ENCODE results near the gene PPARD. TPM values are rescaled to one million over a fixed set of nuclear protein-coding genes. Genes with fewer than 3 reads are reported as not detected.
"Not testable (repeated sequence)": the region's sequence is repeated elsewhere in the genome, so short reads cannot be mapped to it uniquely, and the experiment has no call there.

Gene PPARD
- total RNA-seq, 1 experiment from 2014 or later, result 24.7 TPM

DNA sequence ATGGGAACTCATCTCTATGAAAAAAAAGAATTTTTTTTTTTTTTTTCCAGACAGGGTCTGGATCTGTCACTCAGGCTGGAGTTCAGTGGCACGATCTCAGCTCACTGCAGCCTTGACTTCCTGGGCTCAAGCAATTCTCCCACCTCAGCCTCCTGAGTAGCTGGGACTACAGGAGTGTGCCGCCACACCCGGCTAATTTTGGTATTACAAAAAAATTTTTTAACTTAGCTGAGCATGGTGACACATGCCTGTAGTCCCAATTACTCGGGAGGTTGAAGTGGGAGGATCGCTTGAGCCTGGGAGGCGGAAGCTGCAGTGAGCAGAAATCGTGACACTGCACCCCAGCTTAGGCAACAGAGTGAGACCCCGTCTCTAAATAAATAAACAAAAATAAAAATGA lies 37.2 kb upstream of the PPARD start:
- no peak overlapping the region for H3K4me3 ChIP-seq
- no TSS peak for BruUV-seq (replicated peaks)
- no peaks in the 10 kb centered on the region for H3K27me3 ChIP-seq (ENCODE audit: insufficient read depth, low read depth)
- no peak overlapping the region for H3K4me2 ChIP-seq
- no peaks in the 10 kb centered on the region for H3K79me2 ChIP-seq (ENCODE audit: low read depth)
- no peaks in the 10 kb centered on the region for H3K36me3 ChIP-seq (ENCODE audit: low read depth)
- H3K27ac ChIP-seq, result no peak overlapping the region
- intact Hi-C loops (cut with micrococcal nuclease; ENCODE audit: unreplicated experiment), result no loop called here
- CTCF ChIA-PET, result interaction anchor here (0.6 kb wide), 1 partner anchor 151 kb away, joined by 3 read pairs; no protein-coding TSS in a partner anchor
- DNase-seq, result no peak
- TF ChIP-seq, protein P1, sequence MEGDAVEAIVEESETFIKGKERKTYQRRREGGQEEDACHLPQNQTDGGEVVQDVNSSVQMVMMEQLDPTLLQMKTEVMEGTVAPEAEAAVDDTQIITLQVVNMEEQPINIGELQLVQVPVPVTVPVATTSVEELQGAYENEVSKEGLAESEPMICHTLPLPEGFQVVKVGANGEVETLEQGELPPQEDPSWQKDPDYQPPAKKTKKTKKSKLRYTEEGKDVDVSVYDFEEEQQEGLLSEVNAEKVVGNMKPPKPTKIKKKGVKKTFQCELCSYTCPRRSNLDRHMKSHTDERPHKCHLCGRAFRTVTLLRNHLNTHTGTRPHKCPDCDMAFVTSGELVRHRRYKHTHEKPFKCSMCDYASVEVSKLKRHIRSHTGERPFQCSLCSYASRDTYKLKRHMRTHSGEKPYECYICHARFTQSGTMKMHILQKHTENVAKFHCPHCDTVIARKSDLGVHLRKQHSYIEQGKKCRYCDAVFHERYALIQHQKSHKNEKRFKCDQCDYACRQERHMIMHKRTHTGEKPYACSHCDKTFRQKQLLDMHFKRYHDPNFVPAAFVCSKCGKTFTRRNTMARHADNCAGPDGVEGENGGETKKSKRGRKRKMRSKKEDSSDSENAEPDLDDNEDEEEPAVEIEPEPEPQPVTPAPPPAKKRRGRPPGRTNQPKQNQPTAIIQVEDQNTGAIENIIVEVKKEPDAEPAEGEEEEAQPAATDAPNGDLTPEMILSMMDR (conservative IDR thresholded peaks at IDR 0.05), result no peak
- no peak for TF ChIP-seq EZH2 (IDR thresholded peaks at IDR 0.05; ENCODE audit: low read depth)
- H3K9me2 ChIP-seq (ENCODE audit: insufficient read depth), result no peaks in the 10 kb centered on the region
- H3K9me3 ChIP-seq (ENCODE audit: insufficient read depth, low read depth), result no peaks in the 10 kb centered on the region
- H4K20me1 ChIP-seq (ENCODE audit: insufficient read depth), result no peaks in the 10 kb centered on the region
- POLR2A ChIA-PET (ENCODE audit: unreplicated experiment), result no interaction called here
- H2AFZ ChIP-seq, result no peak overlapping the region
- H3F3A ChIP-seq (ENCODE audit: insufficient read depth, low read depth), result peaks cover 11% of the 10 kb centered on the region; the same call in 1 of the 2 replicates
- H3K4me1 ChIP-seq (replicated peaks; ENCODE audit: insufficient read depth), result peaks cover 25% of the 10 kb centered on the region

DNA sequence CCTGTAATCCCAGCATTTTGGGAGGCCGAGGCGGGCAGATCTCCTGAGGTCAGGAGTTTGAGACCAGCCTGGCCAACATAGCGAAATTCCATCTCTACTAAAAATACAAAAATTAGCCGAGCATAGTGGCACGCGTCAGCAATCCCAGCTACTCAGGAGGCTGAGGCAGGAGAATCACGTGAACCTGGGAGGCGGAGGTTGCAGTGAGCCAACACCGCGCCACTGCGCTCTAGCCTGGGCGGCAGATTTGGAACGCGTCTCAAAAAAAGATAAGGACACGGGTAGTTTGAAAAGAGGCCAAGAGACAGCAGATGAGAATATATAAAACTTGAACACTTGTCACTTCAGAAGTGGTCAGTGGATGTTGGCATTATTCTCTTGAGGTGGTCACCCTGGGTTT lies 35.2 kb upstream of the PPARD start:
- H3K9me2 ChIP-seq (ENCODE audit: insufficient read depth); BruUV-seq (replicated peaks); H3F3A ChIP-seq (ENCODE audit: insufficient read depth, low read depth); DNase-seq; H3K4me3 ChIP-seq; H3K27ac ChIP-seq; H3K4me2 ChIP-seq; intact Hi-C loops (cut with micrococcal nuclease; ENCODE audit: unreplicated experiment); H4K20me1 ChIP-seq (ENCODE audit: insufficient read depth); CTCF ChIA-PET; H3K79me2 ChIP-seq (ENCODE audit: low read depth); POLR2A ChIA-PET (ENCODE audit: unreplicated experiment); H3K27me3 ChIP-seq (ENCODE audit: insufficient read depth, low read depth); H3K36me3 ChIP-seq (ENCODE audit: low read depth); H2AFZ ChIP-seq; H3K9me3 ChIP-seq (ENCODE audit: insufficient read depth, low read depth): not testable (repeated sequence)
- peaks cover 23% of the 10 kb centered on the region for H3K4me1 ChIP-seq (replicated peaks; ENCODE audit: insufficient read depth)

- H3F3A ChIP-seq (ENCODE audit: insufficient read depth, low read depth); intact Hi-C loops (cut with micrococcal nuclease; ENCODE audit: unreplicated experiment); BruUV-seq (replicated peaks); H3K9me3 ChIP-seq (ENCODE audit: insufficient read depth, low read depth); H3K79me2 ChIP-seq (ENCODE audit: low read depth); H3K4me1 ChIP-seq (replicated peaks; ENCODE audit: insufficient read depth); CTCF ChIA-PET; H4K20me1 ChIP-seq (ENCODE audit: insufficient read depth); H3K27ac ChIP-seq; H3K36me3 ChIP-seq (ENCODE audit: low read depth); DNase-seq; H2AFZ ChIP-seq; H3K4me2 ChIP-seq; H3K4me3 ChIP-seq; H3K27me3 ChIP-seq (ENCODE audit: insufficient read depth, low read depth); H3K9me2 ChIP-seq (ENCODE audit: insufficient read depth): not testable (repeated sequence)
- POLR2A ChIA-PET (ENCODE audit: unreplicated experiment), result interaction anchor here (0.7 kb wide), 1 partner anchor 188 kb away, joined by 4 read pairs; the partner anchor contains the start of gene TEAD3
Measured at GRCh38 chr6:35308543-35308942, 33.8 kb upstream of the PPARD start.

- no peaks in the 10 kb centered on the region for H3F3A ChIP-seq (ENCODE audit: insufficient read depth, low read depth)
- H3K4me3 ChIP-seq, result no peak overlapping the region
- no peak overlapping the region for H3K27ac ChIP-seq
- H3K9me2 ChIP-seq (ENCODE audit: insufficient read depth), result no peaks in the 10 kb centered on the region
- ChIA-PET POLR2A (ENCODE audit: unreplicated experiment) (no interaction called here), CTCF (no interaction called here)
- H3K9me3 ChIP-seq (ENCODE audit: insufficient read depth, low read depth), result no peaks in the 10 kb centered on the region
- no peaks in the 10 kb centered on the region for H4K20me1 ChIP-seq (ENCODE audit: insufficient read depth)
- H3K36me3 ChIP-seq (ENCODE audit: low read depth), result no peaks in the 10 kb centered on the region
- H3K27me3 ChIP-seq (ENCODE audit: insufficient read depth, low read depth), result no peaks in the 10 kb centered on the region
- intact Hi-C loops (cut with micrococcal nuclease; ENCODE audit: unreplicated experiment), result no loop called here
- no peak for DNase-seq
- no peak overlapping the region for H3K4me2 ChIP-seq
- no TSS peak for BruUV-seq (replicated peaks)
- no peak overlapping the region for H2AFZ ChIP-seq
- H3K79me2 ChIP-seq (ENCODE audit: low read depth), result no peaks in the 10 kb centered on the region
- TF ChIP-seq, protein P1 (conservative IDR thresholded peaks at IDR 0.05), result no peak
- no peak for TF ChIP-seq EZH2 (IDR thresholded peaks at IDR 0.05; ENCODE audit: low read depth)
- H3K4me1 ChIP-seq (replicated peaks; ENCODE audit: insufficient read depth), result no peaks in the 10 kb centered on the region
Measured at GRCh38 chr6:35309611-35310264, 32.6 kb upstream of the PPARD start.

Measured in PC-9 (cell line).